ENCODE measurements around the gene FUT3. TPM values are rescaled to one million over a fixed set of nuclear protein-coding genes. Genes with fewer than 3 reads are reported as not detected.

Gene FUT3
- total RNA-seq: 1 to 10 TPM in 1 of 2 donors, not detected in 1; 1.3 TPM
- 0.78 TPM for polyA plus RNA-seq (2013, experiment 1 of 2)
- polyA plus RNA-seq (2013, experiment 2 of 2): 0.46 TPM
- long read RNA-seq, experiment 1: 0 reads
- long read RNA-seq, experiment 2, partial matches to known transcripts: 0 of 1 reads
- long read RNA-seq, experiment 2, other reads (novel, unspliced or antisense): 1 of 1 reads
- long read RNA-seq, experiment 3, partial matches to known transcripts: 0 of 1 reads
- long read RNA-seq, experiment 3, other reads (novel, unspliced or antisense): 1 of 1 reads
- long read RNA-seq, experiment 4: 0 reads

DNA sequence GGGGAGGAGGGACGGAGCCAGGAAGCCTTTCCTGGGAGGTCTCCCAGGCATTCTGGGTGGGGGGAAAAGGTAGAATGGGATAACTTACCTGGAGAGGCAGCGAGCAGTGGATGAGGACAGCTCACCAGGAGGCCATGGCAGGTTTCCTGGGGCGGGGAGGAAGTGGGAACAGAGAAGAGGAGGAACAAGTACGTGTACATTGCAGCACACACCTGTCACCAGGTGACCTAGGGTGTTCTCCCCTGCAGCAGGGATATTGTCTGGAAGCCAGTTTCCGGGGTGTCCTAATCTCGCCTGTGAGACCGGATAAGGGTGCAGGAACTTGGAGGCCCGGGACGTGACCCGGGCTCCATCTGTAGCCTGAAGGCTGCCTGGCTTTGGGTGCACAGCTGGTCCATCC is at the start of gene FUT3:
TSS of gene FUT3 (minus strand) at position 148 of the 400 bp plus-strand sequence.
- H3K9me3 ChIP-seq (ENCODE audit: control insufficient read depth, low read length): no peaks in the 10 kb centered on the region
- no peak within 1 kb of the TSS for H3K4me3 ChIP-seq (ENCODE audit: low read length)
- H3K4me3 Mint-ChIP-seq: no peak within 1 kb of the TSS
- H3K27ac ChIP-seq (ENCODE audit: low read depth, low read length): no peak within 1 kb of the TSS
- no peaks in the 10 kb centered on the region for H3K27me3 ChIP-seq (ENCODE audit: control insufficient read depth, insufficient read depth, low read length, poor library complexity, severe bottlenecking)
- H3K27ac Mint-ChIP-seq: no peak within 1 kb of the TSS
- no peaks in the 10 kb centered on the region for H3K4me1 ChIP-seq (ENCODE audit: control insufficient read depth, insufficient read depth, low read length)
- H3K36me3 Mint-ChIP-seq (ENCODE audit: low read depth): no peaks in the 10 kb centered on the region
- DNase-seq: no peak
- 91 to 94% methylated on average over 9 to 10 of the region's 10 CpGs for WGBS, 2 experiments (ENCODE audit: insufficient coverage in 1 of 2, insufficient read length in 1 of 2)
- peaks cover 9% of the 10 kb centered on the region for H3K4me1 Mint-ChIP-seq
- H3K36me3 ChIP-seq (ENCODE audit: control insufficient read depth, insufficient read depth, low read length): no peaks in the 10 kb centered on the region
- H3K9me3 Mint-ChIP-seq: peaks cover 7% of the 10 kb centered on the region
- TF ChIP-seq, protein P1, sequence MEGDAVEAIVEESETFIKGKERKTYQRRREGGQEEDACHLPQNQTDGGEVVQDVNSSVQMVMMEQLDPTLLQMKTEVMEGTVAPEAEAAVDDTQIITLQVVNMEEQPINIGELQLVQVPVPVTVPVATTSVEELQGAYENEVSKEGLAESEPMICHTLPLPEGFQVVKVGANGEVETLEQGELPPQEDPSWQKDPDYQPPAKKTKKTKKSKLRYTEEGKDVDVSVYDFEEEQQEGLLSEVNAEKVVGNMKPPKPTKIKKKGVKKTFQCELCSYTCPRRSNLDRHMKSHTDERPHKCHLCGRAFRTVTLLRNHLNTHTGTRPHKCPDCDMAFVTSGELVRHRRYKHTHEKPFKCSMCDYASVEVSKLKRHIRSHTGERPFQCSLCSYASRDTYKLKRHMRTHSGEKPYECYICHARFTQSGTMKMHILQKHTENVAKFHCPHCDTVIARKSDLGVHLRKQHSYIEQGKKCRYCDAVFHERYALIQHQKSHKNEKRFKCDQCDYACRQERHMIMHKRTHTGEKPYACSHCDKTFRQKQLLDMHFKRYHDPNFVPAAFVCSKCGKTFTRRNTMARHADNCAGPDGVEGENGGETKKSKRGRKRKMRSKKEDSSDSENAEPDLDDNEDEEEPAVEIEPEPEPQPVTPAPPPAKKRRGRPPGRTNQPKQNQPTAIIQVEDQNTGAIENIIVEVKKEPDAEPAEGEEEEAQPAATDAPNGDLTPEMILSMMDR (conservative IDR thresholded peaks at IDR 0.05): no peak
- H3K9ac ChIP-seq (ENCODE audit: extremely low read depth, low read length, poor library complexity, severe bottlenecking): no peak within 1 kb of the TSS
- peaks cover 9% of the 10 kb centered on the region for H3K27me3 Mint-ChIP-seq (ENCODE audit: insufficient read depth)

DNA sequence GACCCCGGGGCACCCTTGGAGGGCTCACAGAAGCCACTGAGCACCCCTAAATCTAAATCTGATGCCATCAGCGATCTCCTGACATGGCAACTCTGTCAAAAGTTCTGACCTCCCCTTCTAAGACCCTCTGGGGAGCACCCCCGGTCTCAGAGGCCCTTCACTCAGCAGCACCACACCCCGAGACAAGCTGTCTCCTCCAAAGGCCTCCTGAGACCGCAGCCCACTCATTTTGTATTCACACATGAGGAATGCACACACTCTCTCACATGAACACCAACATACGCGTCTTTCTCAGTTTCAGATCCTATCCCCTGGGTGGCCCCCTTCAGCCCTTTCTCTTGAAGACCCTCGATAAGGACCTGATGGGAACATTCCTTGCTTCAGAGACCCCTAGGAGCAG is 49.7 kb upstream of the FUT3 start:
- peaks cover 15% of the 10 kb centered on the region for H3K36me3 Mint-ChIP-seq (ENCODE audit: low read depth)
- H3K9me3 ChIP-seq (ENCODE audit: control insufficient read depth, low read length): no peaks in the 10 kb centered on the region
- H3K27me3 Mint-ChIP-seq (ENCODE audit: insufficient read depth): no peaks in the 10 kb centered on the region
- DNase-seq: no peak
- H3K36me3 ChIP-seq (ENCODE audit: control insufficient read depth, insufficient read depth, low read length): peaks cover 6% of the 10 kb centered on the region
- no peaks in the 10 kb centered on the region for H3K4me1 ChIP-seq (ENCODE audit: control insufficient read depth, insufficient read depth, low read length)
- H3K27ac Mint-ChIP-seq: peak overlapping the region; percentile 80
- H3K27ac ChIP-seq (ENCODE audit: low read depth, low read length): no peak overlapping the region
- H3K9ac ChIP-seq (ENCODE audit: extremely low read depth, low read length, poor library complexity, severe bottlenecking): no peak overlapping the region
- no peak overlapping the region for H3K4me3 ChIP-seq (ENCODE audit: low read length)
- H3K4me3 Mint-ChIP-seq: peak overlapping the region; percentile 96
- H3K9me3 Mint-ChIP-seq: no peaks in the 10 kb centered on the region
- WGBS, 2 experiments (ENCODE audit: insufficient coverage in 1 of 2, insufficient read length in 1 of 2): 94 to 96% methylated on average over 5 to 8 of the region's 8 CpGs
- no peaks in the 10 kb centered on the region for H3K27me3 ChIP-seq (ENCODE audit: control insufficient read depth, insufficient read depth, low read length, poor library complexity, severe bottlenecking)
- peaks cover 3% of the 10 kb centered on the region for H3K4me1 Mint-ChIP-seq
- TF ChIP-seq, protein P1 (conservative IDR thresholded peaks at IDR 0.05): no peak

DNA sequence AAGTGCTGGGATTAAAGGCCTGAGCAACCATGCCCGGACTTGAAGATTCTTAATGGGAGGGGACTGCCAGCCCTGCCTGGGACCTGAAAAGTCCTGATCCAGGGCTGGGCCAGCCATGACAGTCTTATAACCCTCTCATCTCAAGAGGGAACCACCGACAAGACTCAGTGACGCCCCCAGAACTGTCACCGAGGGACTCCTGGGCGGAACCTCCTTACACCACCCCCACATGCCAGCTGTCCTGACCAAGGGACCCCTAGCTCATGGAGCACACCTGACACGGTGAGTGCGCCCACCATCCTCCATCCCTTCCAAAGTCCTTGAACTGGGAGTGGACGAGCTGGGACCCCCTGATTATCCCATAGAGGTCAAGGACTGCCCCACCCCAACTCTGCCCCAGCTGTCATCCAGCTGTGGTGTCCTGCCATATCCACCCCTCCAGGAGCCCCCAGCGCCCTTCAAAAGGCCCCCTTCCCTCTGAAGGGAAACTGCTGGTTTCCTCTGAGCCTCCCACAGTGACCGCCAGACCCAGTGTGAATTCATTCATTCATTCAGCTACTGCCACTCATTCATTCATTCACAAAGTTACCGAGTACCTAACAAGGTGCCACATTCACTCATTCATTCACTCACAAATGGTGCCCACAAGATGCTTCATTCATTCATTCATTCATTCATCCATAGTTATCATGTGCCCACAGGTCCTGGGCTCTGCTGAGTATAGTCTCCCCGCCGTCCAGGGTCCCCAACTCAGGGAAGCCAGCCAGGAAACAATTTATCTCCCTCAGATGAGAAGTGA is 48.7 kb upstream of the FUT3 start:
- Mint-ChIP-seq H3K4me3 (no peak overlapping the region), H3K36me3 (ENCODE audit: low read depth) (peaks cover 18% of the 10 kb centered on the region), H3K27me3 (ENCODE audit: insufficient read depth) (no peaks in the 10 kb centered on the region), H3K9me3 (no peaks in the 10 kb centered on the region), H3K27ac (no peak overlapping the region), H3K4me1 (peaks cover 3% of the 10 kb centered on the region)
- Histone ChIP-seq H3K9ac (ENCODE audit: extremely low read depth, low read length, poor library complexity, severe bottlenecking) (no peak overlapping the region), H3K4me3 (ENCODE audit: low read length) (no peak overlapping the region), H3K27ac (ENCODE audit: low read depth, low read length) (no peak overlapping the region), H3K4me1 (ENCODE audit: control insufficient read depth, insufficient read depth, low read length) (no peaks in the 10 kb centered on the region), H3K27me3 (ENCODE audit: control insufficient read depth, insufficient read depth, low read length, poor library complexity, severe bottlenecking) (no peaks in the 10 kb centered on the region), H3K9me3 (ENCODE audit: control insufficient read depth, low read length) (no peaks in the 10 kb centered on the region), H3K36me3 (ENCODE audit: control insufficient read depth, insufficient read depth, low read length) (peaks cover 6% of the 10 kb centered on the region)
- TF ChIP-seq, protein P1 (conservative IDR thresholded peaks at IDR 0.05): no peak
- no peak for DNase-seq
- WGBS, 2 experiments (ENCODE audit: insufficient coverage in 1 of 2, insufficient read length in 1 of 2): 91 to 94% methylated on average over 9 to 13 of the region's 13 CpGs
